Osteoblast (primary cell): ENCODE results near the gene MRM3. TPM values are rescaled to one million over a fixed set of nuclear protein-coding genes. Genes with fewer than 3 reads are reported as not detected.

Source experiments
- DNase-seq: peaks from one replicate; pipeline ENCODE4 v3.0.0; 2011; ENCODE audit warnings: low spot score, mixed read lengths; ENCODE audit not compliant: insufficient read length; ENCODE audit errors: missing footprints
- H2AFZ ChIP-seq: 2 replicates; pipeline ENCODE4 v1.6.0; 2011; ENCODE audit warnings: mild to moderate bottlenecking, low read length
- H3K27ac ChIP-seq: 2 replicates; pipeline ENCODE4 v1.5.1; 2011; ENCODE audit warnings: mild to moderate bottlenecking, low read depth, low read length, moderate library complexity
- H3K27me3 ChIP-seq: 2 replicates; pipeline ENCODE4 v1.6.0; 2012; ENCODE audit warnings: mild to moderate bottlenecking, control low read depth, inconsistent platforms, low read length, moderate library complexity; ENCODE audit not compliant: insufficient read depth
- H3K36me3 ChIP-seq: 2 replicates; pipeline ENCODE4 v1.5.1; 2011; ENCODE audit warnings: mild to moderate bottlenecking, low read length, control low read depth, moderate library complexity; ENCODE audit not compliant: insufficient read depth
- H3K4me1 ChIP-seq: 2 replicates; pipeline ENCODE4 v1.5.1; 2011; ENCODE audit warnings: mild to moderate bottlenecking, low read length, control low read depth, moderate library complexity; ENCODE audit not compliant: insufficient read depth
- H3K4me2 ChIP-seq: 2 replicates; pipeline ENCODE4 v1.6.0; 2011; ENCODE audit warnings: mild to moderate bottlenecking, low read length; ENCODE audit not compliant: insufficient read depth
- H3K4me3 ChIP-seq: fragments of 200-600 bp; sonication (generic); 3 replicates; pipeline ENCODE4 v1.5.1; 2012; ENCODE audit warnings: mild to moderate bottlenecking, low read length, inconsistent platforms; ENCODE audit not compliant: insufficient read depth
- H3K79me2 ChIP-seq: 2 replicates; pipeline ENCODE4 v1.6.0; 2012; ENCODE audit warnings: mild to moderate bottlenecking, low read length, control low read depth, inconsistent platforms; ENCODE audit not compliant: insufficient read depth
- H3K9me3 ChIP-seq: 2 replicates; pipeline ENCODE4 v1.5.1; 2011; ENCODE audit warnings: low read depth, low read length, control low read depth
- H4K20me1 ChIP-seq: 2 replicates; pipeline ENCODE4 v1.6.0; 2012; ENCODE audit warnings: mild to moderate bottlenecking, low read length, control low read depth; ENCODE audit not compliant: insufficient read depth
- CTCF ChIP-seq: IDR thresholded peaks from 2 replicates; pipeline ENCODE4 v1.5.1; 2011; ENCODE audit warnings: mild to moderate bottlenecking, low read depth, low read length, moderate library complexity; ENCODE audit errors: extremely low read depth
- total RNA-seq: library from RNA; depleted of rRNA; stranded (reverse); fragments of >200 nt; gene quantifications from 2 replicates; pipeline ENCODE4 v1.2.3, GENCODE V29; 2012

The MRM3 gene
- total RNA-seq, 1 donor: 19.5 TPM

- no peaks in the 10 kb centered on the region for H3K27me3 ChIP-seq
- no peaks in the 10 kb centered on the region for H3K79me2 ChIP-seq
- no peaks in the 10 kb centered on the region for H3K4me1 ChIP-seq
- no peak overlapping the region for H3K4me2 ChIP-seq
- peak; percentile 15 for DNase-seq
- H2AFZ ChIP-seq: no peak overlapping the region
- no peak for TF ChIP-seq CTCF
- H3K4me3 ChIP-seq: no peak overlapping the region
- no peak overlapping the region for H3K27ac ChIP-seq
- peaks cover 22% of the 10 kb centered on the region for H4K20me1 ChIP-seq
- peaks cover 12% of the 10 kb centered on the region for H3K36me3 ChIP-seq
- no peaks in the 10 kb centered on the region for H3K9me3 ChIP-seq
Observed at GRCh38 chr17:812638-813204, 30.6 kb downstream of the MRM3 start.

- Histone ChIP-seq H3K4me2 (no peak overlapping the region), H3K27ac (no peak overlapping the region), H3K4me3 (no peak overlapping the region), H3K36me3 (peaks cover 13% of the 10 kb centered on the region), H3K79me2 (no peaks in the 10 kb centered on the region), H3K4me1 (no peaks in the 10 kb centered on the region), H3K9me3 (no peaks in the 10 kb centered on the region), H4K20me1 (peaks cover 19% of the 10 kb centered on the region), H2AFZ (no peak overlapping the region), H3K27me3 (no peaks in the 10 kb centered on the region)
- TF ChIP-seq CTCF: no peak
- peak; percentile 71 for DNase-seq
Observed at GRCh38 chr17:814371-814770, 32.2 kb downstream of the MRM3 start.

- no peak overlapping the region for H3K27ac ChIP-seq
- H3K4me2 ChIP-seq: no peak overlapping the region
- no peaks in the 10 kb centered on the region for H3K79me2 ChIP-seq
- no peaks in the 10 kb centered on the region for H3K9me3 ChIP-seq
- H3K36me3 ChIP-seq: peaks cover 13% of the 10 kb centered on the region
- no peaks in the 10 kb centered on the region for H3K4me1 ChIP-seq
- no peak overlapping the region for H3K4me3 ChIP-seq
- H2AFZ ChIP-seq: no peak overlapping the region
- H3K27me3 ChIP-seq: no peaks in the 10 kb centered on the region
- H4K20me1 ChIP-seq: peaks cover 9% of the 10 kb centered on the region
- peak; percentile 81 for DNase-seq
- no peak for TF ChIP-seq CTCF
Observed at GRCh38 chr17:819251-819650, 37.1 kb downstream of the MRM3 start.

- H3K27ac ChIP-seq: no peak overlapping the region
- peak; percentile 68 for DNase-seq
Observed at GRCh38 chr17:823501-823902, 41.3 kb downstream of the MRM3 start.

More at GRCh38 chr17:823501-823902, 41.3 kb downstream of the MRM3 start:
- Histone ChIP-seq H4K20me1 (peaks cover 7% of the 10 kb centered on the region), H3K36me3 (peaks cover 6% of the 10 kb centered on the region), H3K9me3 (no peaks in the 10 kb centered on the region), H3K4me1 (no peaks in the 10 kb centered on the region), H3K4me2 (no peak overlapping the region), H3K79me2 (no peaks in the 10 kb centered on the region), H2AFZ (no peak overlapping the region), H3K4me3 (no peak overlapping the region), H3K27me3 (no peaks in the 10 kb centered on the region)
- no peak for TF ChIP-seq CTCF
